HFF-Myc (cell line): ENCODE data around the gene NPB.
"Not testable (repeated sequence)": the region's sequence is repeated elsewhere in the genome, so short reads cannot be mapped to it uniquely, and the experiment has no call there.

ENCODE experiments used
- DNase-seq: peaks from one replicate; pipeline ENCODE4 v3.0.0-alpha.2; 2011; ENCODE audit warnings: low read depth; ENCODE audit errors: extremely low read depth
- H3K4me3 ChIP-seq: replicated peaks from 2 replicates; pipeline ENCODE4 v1.5.1; 2011; ENCODE audit warnings: low read depth, mild to moderate bottlenecking, control low read depth, low read length
- CTCF ChIP-seq: IDR thresholded peaks from 2 replicates; pipeline ENCODE4 v1.5.1; 2012; ENCODE audit warnings: mild to moderate bottlenecking, low read depth, low read length, control low read depth; ENCODE audit errors: missing control alignments

NPB gene

GRCh38 chr17:81915331-81915730 lies 13.3 kb downstream of the NPB start:
- no peak for TF ChIP-seq CTCF
- no peak for DNase-seq
- no peak overlapping the region for H3K4me3 ChIP-seq

- no peak for DNase-seq
- H3K4me3 ChIP-seq = peak overlapping the region; percentile 68
- no peak for TF ChIP-seq CTCF
Measured at GRCh38 chr17:81916234-81917001, 14.4 kb downstream of the NPB start.

- no peak for DNase-seq
- H3K4me3 ChIP-seq = peak within 1 kb of the TSS; percentile 68
Measured at GRCh38 chr17:81917565-81918332, 15.7 kb downstream of the NPB start, which contains the start of gene SIRT7. Gene SIRT7, minus strand, starts transcription at chr17:81918176. Its CDS starts 45 bp downstream, at chr17:81918131.

GRCh38 chr17:81918333-81918669 lies 16.3 kb downstream of the NPB start:
- DNase-seq = not testable (repeated sequence)
- H3K4me3 ChIP-seq = peak overlapping the region; percentile 68

More at GRCh38 chr17:81917565-81918332, 15.7 kb downstream of the NPB start, which contains the start of gene SIRT7:
- TF ChIP-seq CTCF = no peak

GRCh38 chr17:81918832-81919545 lies 17.0 kb downstream of the NPB start:
- no peak for TF ChIP-seq CTCF
- DNase-seq = no peak
- no peak overlapping the region for H3K4me3 ChIP-seq

GRCh38 chr17:81920612-81921536 lies 18.8 kb downstream of the NPB start:
- DNase-seq = no peak
- no peak for TF ChIP-seq CTCF
- H3K4me3 ChIP-seq = no peak overlapping the region
